NCI-H345 treated with DMSO at 0.1 percent for 48 hours (cell line): ENCODE results near the gene CHST10.
A peak's percentile ranks its signal among the peaks of the same experiment; 100 is the strongest.
"Not testable (repeated sequence)": the region's sequence is repeated elsewhere in the genome, so short reads cannot be mapped to it uniquely, and the experiment has no call there.

Source experiments
- DNase-seq: peaks from one replicate; lab custom pipeline; 2025; ENCODE audit not compliant: unreplicated experiment; lab: John Stamatoyannopoulos, UW

Gene CHST10

GRCh38 chr2:100416935-100417710, at the start of gene CHST10:
Gene CHST10, minus strand, starts transcription at chr2:100417668. Its CDS starts 10,993 bp downstream, at chr2:100406675.
- DNase-seq = peak; percentile 61

GRCh38 chr2:100460904-100461530, 43.5 kb upstream of the CHST10 start:
- DNase-seq = no peak

GRCh38 chr2:100456357-100456756, 38.9 kb upstream of the CHST10 start:
- not testable (repeated sequence) for DNase-seq

- DNase-seq = no peak
These were observed 36.4 kb upstream of the CHST10 start for GRCh38 chr2:100453853-100454252.

- no peak for DNase-seq
These were observed 34.3 kb upstream of the CHST10 start for GRCh38 chr2:100451734-100452133.

- DNase-seq = no peak
These were observed 33.6 kb upstream of the CHST10 start for GRCh38 chr2:100451092-100451491.

GRCh38 chr2:100446696-100447095, 29.2 kb upstream of the CHST10 start:
- DNase-seq = no peak

GRCh38 chr2:100437751-100438150, 20.3 kb upstream of the CHST10 start:
- no peak for DNase-seq

- DNase-seq = no peak
These were observed 12.3 kb upstream of the CHST10 start for GRCh38 chr2:100429726-100430125.

GRCh38 chr2:100427627-100428258, 10.3 kb upstream of the CHST10 start:
- peak; percentile 8 for DNase-seq

GRCh38 chr2:100427111-100427510, 9.6 kb upstream of the CHST10 start:
- no peak for DNase-seq

- no peak for DNase-seq
These were observed 8.9 kb upstream of the CHST10 start for GRCh38 chr2:100426384-100426720.

- no peak for DNase-seq
These were observed 8.3 kb upstream of the CHST10 start for GRCh38 chr2:100425573-100426383.

- DNase-seq = no peak
These were observed 7.6 kb upstream of the CHST10 start for GRCh38 chr2:100425107-100425506.

GRCh38 chr2:100424277-100424875, 6.9 kb upstream of the CHST10 start:
- no peak for DNase-seq

GRCh38 chr2:100423631-100424030, 6.2 kb upstream of the CHST10 start:
- no peak for DNase-seq

- DNase-seq = no peak
These were observed 5.0 kb upstream of the CHST10 start for GRCh38 chr2:100422320-100423055.

- no peak for DNase-seq
These were observed 2.4 kb upstream of the CHST10 start for GRCh38 chr2:100419915-100420314.

GRCh38 chr2:100418406-100418962, 1.0 kb upstream of the CHST10 start:
- no peak for DNase-seq

GRCh38 chr2:100417711-100418124, 250 bp upstream of the CHST10 start:
- no peak for DNase-seq
